Mononuclear cell (primary cell): ENCODE results near the gene UBR3. TPM values are rescaled to one million over a fixed set of nuclear protein-coding genes. Genes with fewer than 3 reads are reported as not detected.
"Not testable (repeated sequence)": the region's sequence is repeated elsewhere in the genome, so short reads cannot be mapped to it uniquely, and the experiment has no call there.

Experiments used
- H3K27me3 ChIP-seq: 2 replicates; pipeline ENCODE4 v1.6.0; 2011; ENCODE audit warnings: low read length, control low read depth; ENCODE audit not compliant: insufficient read depth
- H3K4me1 ChIP-seq: 2 replicates; pipeline ENCODE4 v1.5.1; 2011; ENCODE audit warnings: mild to moderate bottlenecking, low read length, control low read depth; ENCODE audit not compliant: insufficient read depth
- H3K4me3 ChIP-seq: 2 replicates; pipeline ENCODE4 v1.5.1; 2011; ENCODE audit warnings: mild to moderate bottlenecking, low read length, moderate library complexity
- H3K9me3 ChIP-seq: 2 replicates; pipeline ENCODE4 v1.5.1; 2011; ENCODE audit warnings: low read depth, mild to moderate bottlenecking, control low read depth, low read length
- total RNA-seq: library from RNA; depleted of rRNA; stranded (reverse); fragments of >200 nt; gene quantifications from one replicate; pipeline ENCODE4 v1.2.3, GENCODE V29; 2012

UBR3 gene
- total RNA-seq, 1 donor, result 38.5 TPM

GRCh38 chr2:169871994-169872393, 44.7 kb downstream of the UBR3 start:
- no peak overlapping the region for H3K4me3 ChIP-seq
- no peaks in the 10 kb centered on the region for H3K9me3 ChIP-seq
- no peaks in the 10 kb centered on the region for H3K4me1 ChIP-seq
- no peaks in the 10 kb centered on the region for H3K27me3 ChIP-seq

- Histone ChIP-seq H3K4me3 (no peak overlapping the region), H3K27me3 (no peaks in the 10 kb centered on the region), H3K4me1 (no peaks in the 10 kb centered on the region), H3K9me3 (no peaks in the 10 kb centered on the region)
Measured at GRCh38 chr2:169877398-169877797, 50.1 kb downstream of the UBR3 start.

GRCh38 chr2:169887120-169887519, 59.9 kb downstream of the UBR3 start:
- Histone ChIP-seq H3K9me3 (no peaks in the 10 kb centered on the region), H3K4me1 (no peaks in the 10 kb centered on the region), H3K27me3 (no peaks in the 10 kb centered on the region), H3K4me3 (no peak overlapping the region)

- Histone ChIP-seq H3K27me3 (no peaks in the 10 kb centered on the region), H3K9me3 (no peaks in the 10 kb centered on the region), H3K4me3 (no peak overlapping the region), H3K4me1 (no peaks in the 10 kb centered on the region)
Measured at GRCh38 chr2:169891593-169892298, 64.5 kb downstream of the UBR3 start.

- no peaks in the 10 kb centered on the region for H3K27me3 ChIP-seq
- no peak overlapping the region for H3K4me3 ChIP-seq
- H3K9me3 ChIP-seq, result no peaks in the 10 kb centered on the region
- H3K4me1 ChIP-seq, result no peaks in the 10 kb centered on the region
Measured at GRCh38 chr2:169892951-169893350, 65.7 kb downstream of the UBR3 start.

GRCh38 chr2:169895294-169895985, 68.2 kb downstream of the UBR3 start:
- Histone ChIP-seq H3K27me3 (no peaks in the 10 kb centered on the region), H3K4me3 (no peak overlapping the region), H3K4me1 (no peaks in the 10 kb centered on the region), H3K9me3 (no peaks in the 10 kb centered on the region)

GRCh38 chr2:169897834-169898233, 70.6 kb downstream of the UBR3 start:
- no peaks in the 10 kb centered on the region for H3K9me3 ChIP-seq
- H3K4me3 ChIP-seq, result no peak overlapping the region
- no peaks in the 10 kb centered on the region for H3K4me1 ChIP-seq
- H3K27me3 ChIP-seq, result no peaks in the 10 kb centered on the region

GRCh38 chr2:169900103-169900502, 72.8 kb downstream of the UBR3 start:
- not testable (repeated sequence) for H3K4me3 ChIP-seq, H3K27me3 ChIP-seq, H3K9me3 ChIP-seq, H3K4me1 ChIP-seq

GRCh38 chr2:169900686-169901085, 73.4 kb downstream of the UBR3 start:
- no peaks in the 10 kb centered on the region for H3K4me1 ChIP-seq
- H3K9me3 ChIP-seq, result no peaks in the 10 kb centered on the region
- no peaks in the 10 kb centered on the region for H3K27me3 ChIP-seq
- H3K4me3 ChIP-seq, result no peak overlapping the region

GRCh38 chr2:169906731-169907130, 79.5 kb downstream of the UBR3 start:
- Histone ChIP-seq H3K9me3 (no peaks in the 10 kb centered on the region), H3K27me3 (no peaks in the 10 kb centered on the region), H3K4me3 (no peak overlapping the region), H3K4me1 (no peaks in the 10 kb centered on the region)

GRCh38 chr2:169909376-169909775, 82.1 kb downstream of the UBR3 start:
- no peaks in the 10 kb centered on the region for H3K9me3 ChIP-seq
- H3K4me1 ChIP-seq, result no peaks in the 10 kb centered on the region
- no peak overlapping the region for H3K4me3 ChIP-seq
- H3K27me3 ChIP-seq, result no peaks in the 10 kb centered on the region

GRCh38 chr2:169910109-169910799, 83.0 kb downstream of the UBR3 start:
- Histone ChIP-seq H3K9me3 (no peaks in the 10 kb centered on the region), H3K27me3 (no peaks in the 10 kb centered on the region), H3K4me1 (no peaks in the 10 kb centered on the region), H3K4me3 (no peak overlapping the region)

- H3K27me3 ChIP-seq, result no peaks in the 10 kb centered on the region
- no peaks in the 10 kb centered on the region for H3K9me3 ChIP-seq
- H3K4me3 ChIP-seq, result no peak overlapping the region
- H3K4me1 ChIP-seq, result no peaks in the 10 kb centered on the region
Measured at GRCh38 chr2:169911119-169911518, 83.9 kb downstream of the UBR3 start.

- no peaks in the 10 kb centered on the region for H3K4me1 ChIP-seq
- H3K9me3 ChIP-seq, result no peaks in the 10 kb centered on the region
- no peak overlapping the region for H3K4me3 ChIP-seq
- H3K27me3 ChIP-seq, result no peaks in the 10 kb centered on the region
Measured at GRCh38 chr2:169916623-169917022, 89.4 kb downstream of the UBR3 start.

- Histone ChIP-seq H3K4me1 (no peaks in the 10 kb centered on the region), H3K27me3 (no peaks in the 10 kb centered on the region), H3K9me3 (no peaks in the 10 kb centered on the region), H3K4me3 (no peak overlapping the region)
Measured at GRCh38 chr2:169923977-169924376, 96.7 kb downstream of the UBR3 start.
